Left lung (tissue), 10 donors: ENCODE measurements around the gene BAIAP2. TPM values are rescaled to one million over a fixed set of nuclear protein-coding genes. Genes with fewer than 3 reads are reported as not detected.
A peak's percentile ranks its signal among the peaks of the same experiment; 100 is the strongest.

ENCODE experiments used
- ATAC-seq: fragments of 200-7000 bp; cut with Tn5 transposase; one replicate; pipeline ENCODE4 v1.9.1; 2020; ENCODE audit warnings: moderate library complexity
- DNase-seq, 4 donors: peaks; one replicate each; pipeline ENCODE4 v3.0.0-alpha.2; 2013 to 2020
- H3K27ac ChIP-seq, 2 donors: fragments of 200-600 bp; sonication (generic) in 1 of 2; one replicate each; pipeline versions ENCODE4 v1.5.0 to v1.8.0; 2020 to 2021
- H3K27me3 ChIP-seq, 2 donors: fragments of 200-600 bp; sonication (generic) in 1 of 2; one replicate each; pipeline versions ENCODE4 v1.5.0 to v1.8.0; 2020 to 2021
- H3K36me3 ChIP-seq, 2 donors: fragments of 200-600 bp; sonication (generic) in 1 of 2; one replicate each; pipeline versions ENCODE4 v1.5.0 to v1.8.0; 2020 to 2021
- H3K4me1 ChIP-seq, 2 donors: fragments of 200-600 bp; one replicate each; pipeline ENCODE4 v1.8.0; 2021
- H3K4me3 ChIP-seq, 2 donors: fragments of 200-600 bp; sonication (generic) in 1 of 2; one replicate each; pipeline versions ENCODE4 v1.5.0 to v1.8.0; 2020 to 2021; ENCODE audit warnings: mild to moderate bottlenecking in 1 of 2
- H3K9me3 ChIP-seq, 2 donors: fragments of 200-600 bp; sonication (generic) in 1 of 2; one replicate each; pipeline versions ENCODE4 v1.5.0 to v1.8.0; 2020 to 2021
- CTCF ChIP-seq, 2 donors: fragments of 200-600 bp; sonication (generic) in 1 of 2; IDR thresholded peaks; one replicate each; pipeline versions ENCODE4 v1.5.0 to v1.8.0; 2021; ENCODE audit warnings: antibody characterized with exemption in 2 of 2
- intact Hi-C, 2 donors: fragments of 100-400 bp; cut with DNase I; formaldehyde crosslinking; loops; one replicate each; pipeline versions ENCODE4 v1.11.2 to v1.14.2; 2022
- polyA plus RNA-seq, 6 donors: library from polyadenylated mRNA; unstranded; fragments of 120-200 nt; gene quantifications; one replicate each; pipeline ENCODE4 v1.2.1, GENCODE V29; 2013; ENCODE audit not compliant: insufficient read length in 6 of 6
- total RNA-seq, 2 donors: library from RNA; stranded (reverse); fragmentation: NEBNext Ultra II Directional; extraction: Animal tissue kit (Norgen Biotek cat#: 25700); gene quantifications; one replicate each; pipeline ENCODE4 v1.2.1, GENCODE V29; 2021
- donor health status: DM: no; HTN: yes; CAD: no.
- donor health status: DM: no; HTN: no; CAD: no.

Gene BAIAP2
- total and polyA plus RNA-seq, 8 donors, result 40.9 to 135 (median 52.6) TPM

GRCh38 chr17:81037798-81038733 is 3.1 kb downstream of the BAIAP2 start:
- ATAC-seq (peak; percentile 2), DNase-seq (peak in 1 of 4 donors; percentile 79)
- no peak for TF ChIP-seq CTCF (IDR thresholded peaks at IDR 0.05)
- H3K27me3 ChIP-seq, result peaks cover 0 to 21% of the 10 kb centered on the region in 2 donors
- intact Hi-C loops, result no loop called here
- H3K9me3 ChIP-seq, result no peaks in the 10 kb centered on the region
- H3K36me3 ChIP-seq, result no peaks in the 10 kb centered on the region
- peak overlapping the region in 1 of 2 donors; percentile 62 for H3K4me3 ChIP-seq
- H3K4me1 ChIP-seq, result peaks cover 34 to 77% of the 10 kb centered on the region in 2 donors
- peak overlapping the region in 1 of 2 donors; percentile 20 for H3K27ac ChIP-seq

DNA sequence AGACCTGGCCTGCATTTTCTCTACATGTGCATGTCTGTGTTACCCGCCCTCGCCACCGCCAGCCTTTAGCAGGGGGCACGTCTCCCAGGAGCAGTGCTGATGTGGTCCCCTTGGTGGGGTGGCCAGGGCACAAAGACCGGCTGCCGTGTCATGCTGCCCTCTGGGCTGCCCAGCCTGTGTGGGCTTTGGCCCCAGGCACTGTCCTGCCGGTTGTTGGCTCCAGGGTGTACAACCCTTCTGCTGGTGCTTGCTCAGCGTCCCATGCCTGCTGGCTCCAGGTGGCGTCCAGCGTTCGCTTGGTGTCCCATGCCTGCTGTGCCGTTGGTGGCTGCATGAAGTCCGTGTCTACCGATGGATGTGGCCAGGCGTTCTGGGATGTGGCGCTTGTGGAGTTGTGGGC is 4.1 kb downstream of the BAIAP2 start:
- intact Hi-C loops, result no loop called here
- Histone ChIP-seq H3K4me3 (no peak overlapping the region), H3K4me1 (peaks cover 40 to 77% of the 10 kb centered on the region in 2 donors), H3K27ac (no peak overlapping the region), H3K36me3 (no peaks in the 10 kb centered on the region), H3K27me3 (peaks cover 0 to 21% of the 10 kb centered on the region in 2 donors), H3K9me3 (no peaks in the 10 kb centered on the region)
- no peak for ATAC-seq
- peak in 1 of 4 donors; percentile 68 for DNase-seq
- TF ChIP-seq CTCF (IDR thresholded peaks at IDR 0.05), result no peak

GRCh38 chr17:81039854-81040758 is 5.2 kb downstream of the BAIAP2 start:
- Histone ChIP-seq H3K9me3 (no peaks in the 10 kb centered on the region), H3K4me3 (no peak overlapping the region), H3K27ac (peak overlapping the region in 1 of 2 donors; percentile 15), H3K36me3 (no peaks in the 10 kb centered on the region), H3K4me1 (peaks cover 50 to 84% of the 10 kb centered on the region in 2 donors), H3K27me3 (peaks cover 0 to 21% of the 10 kb centered on the region in 2 donors)
- intact Hi-C loops, result no loop called here
- no peak for TF ChIP-seq CTCF (IDR thresholded peaks at IDR 0.05)
- no peak for ATAC-seq
- DNase-seq, result peak in 1 of 4 donors; percentile 74

- H3K4me3 ChIP-seq, result no peak overlapping the region
- ATAC-seq, result no peak
These were observed 5.9 kb downstream of the BAIAP2 start for GRCh38 chr17:81040791-81041337.

More at GRCh38 chr17:81040791-81041337, 5.9 kb downstream of the BAIAP2 start:
- TF ChIP-seq CTCF (IDR thresholded peaks at IDR 0.05), result peak in 1 of 2 donors; percentile 41
- Histone ChIP-seq H3K27ac (peak overlapping the region in 1 of 2 donors; percentile 15), H3K9me3 (no peaks in the 10 kb centered on the region), H3K27me3 (peaks cover 0 to 17% of the 10 kb centered on the region in 2 donors), H3K4me1 (peaks cover 58 to 88% of the 10 kb centered on the region in 2 donors), H3K36me3 (no peaks in the 10 kb centered on the region)
- intact Hi-C loops, result no loop called here
- no peak for DNase-seq
